Caco-2 (cell line): Measurements from ENCODE around the gene SLC22A16. TPM values are rescaled to one million over a fixed set of nuclear protein-coding genes. Genes with fewer than 3 reads are reported as not detected.
"Not testable (repeated sequence)": the region's sequence is repeated elsewhere in the genome, so short reads cannot be mapped to it uniquely, and the experiment has no call there.

ENCODE experiments used
- BruUV-seq: library from RNA; stranded (reverse); fragments of 400-500 nt; replicated peaks from 2 replicates; lab custom pipeline; 2021; lab: Mats Ljungman, UMichigan
- CTCF ChIA-PET: fragments of 300-600 bp; sonication (Branson Sonifier 250); formaldehyde crosslinking; loops from one replicate; lab custom pipeline; 2022; ENCODE audit warnings: antibody characterized with exemption; lab: Charles Lee
- POLR2A ChIA-PET: fragments of 300-600 bp; sonication (Branson Sonifier 250); formaldehyde crosslinking; loops from one replicate; lab custom pipeline; 2022; ENCODE audit warnings: antibody characterized with exemption; lab: Charles Lee
- DNase-seq, 2 experiments: peaks; one replicate each; pipeline versions ENCODE4 v3.0.0 to v3.0.0-alpha.2; 2020 to 2022
- H3K27me3 ChIP-seq: replicated peaks from 2 replicates; pipeline ENCODE4 v1.6.0; 2011; ENCODE audit warnings: low read length; ENCODE audit not compliant: control insufficient read depth, insufficient read depth
- H3K36me3 ChIP-seq: 2 replicates; pipeline ENCODE4 v1.5.1; 2011; ENCODE audit warnings: low read length; ENCODE audit not compliant: control insufficient read depth, insufficient read depth
- H3K4me1 ChIP-seq: fragments of 250-450 bp; sonication (Bioruptor Pico); 2 replicates; pipeline ENCODE4 v1.5.1; 2020; ENCODE audit warnings: mild to moderate bottlenecking
- H3K4me3 ChIP-seq: 2 replicates; pipeline ENCODE4 v1.5.1; 2011; ENCODE audit warnings: low read depth, mild to moderate bottlenecking, control low read depth, low read length
- H3K9me3 ChIP-seq: fragments of 250-450 bp; sonication (Bioruptor Pico); 2 replicates; pipeline ENCODE4 v1.5.1; 2020; ENCODE audit warnings: mild to moderate bottlenecking, moderate library complexity
- H3K27ac Mint-ChIP-seq: one replicate; pipeline ENCODE4 v1.8.0; 2022; ENCODE audit warnings: mixed read lengths; ENCODE audit not compliant: unreplicated experiment
- H3K27me3 Mint-ChIP-seq: one replicate; pipeline ENCODE4 v1.8.0; 2022; ENCODE audit warnings: mixed read lengths; ENCODE audit not compliant: insufficient read depth, unreplicated experiment
- H3K36me3 Mint-ChIP-seq: one replicate; pipeline ENCODE4 v1.8.0; 2022; ENCODE audit warnings: mild to moderate bottlenecking, mixed read lengths; ENCODE audit not compliant: insufficient read depth, unreplicated experiment
- H3K4me1 Mint-ChIP-seq: one replicate; pipeline ENCODE4 v1.8.0; 2022; ENCODE audit warnings: low read depth, mixed read lengths; ENCODE audit not compliant: unreplicated experiment
- H3K4me3 Mint-ChIP-seq: one replicate; pipeline ENCODE4 v1.8.0; 2022; ENCODE audit warnings: mild to moderate bottlenecking, moderate library complexity, mixed read lengths; ENCODE audit not compliant: unreplicated experiment
- H3K9me3 Mint-ChIP-seq: one replicate; pipeline ENCODE4 v1.8.0; 2022; ENCODE audit warnings: mixed read lengths; ENCODE audit not compliant: unreplicated experiment
- CTCF ChIP-seq, 2 experiments: fragments of 200-600 bp in 1 of 2; IDR thresholded peaks; 1 replicate in 1 of 2; 2 replicates in 1 of 2; pipeline versions ENCODE4 v1.5.1 to v1.8.0; 2011 to 2022; ENCODE audit warnings: antibody characterized with exemption in 1 of 2, control low read depth in 1 of 2, inconsistent platforms in 1 of 2, low read depth in 1 of 2, low read length in 1 of 2, mild to moderate bottlenecking in 1 of 2, moderate library complexity in 1 of 2; ENCODE audit not compliant: insufficient read depth in 1 of 2, severe bottlenecking in 1 of 2, unreplicated experiment in 1 of 2
- intact Hi-C: fragments of 100-400 bp; cut with micrococcal nuclease; formaldehyde crosslinking; loops from one replicate; pipeline ENCODE4 v1.10.0; 2022; ENCODE audit not compliant: unreplicated experiment
- total RNA-seq: library from RNA; stranded (reverse); gene quantifications from 2 replicates; pipeline ENCODE4 v1.2.3, GENCODE V29; 2022

SLC22A16 gene
- total RNA-seq, 1 experiment from 2014 or later: not detected

GRCh38 chr6:110457567-110458175, 18.7 kb downstream of the SLC22A16 start:
- H3K36me3 ChIP-seq, H3K4me1 ChIP-seq, CTCF ChIA-PET, H3K4me1 Mint-ChIP-seq, H3K4me3 Mint-ChIP-seq, H3K9me3 Mint-ChIP-seq, H3K27ac Mint-ChIP-seq, H3K36me3 Mint-ChIP-seq, H3K27me3 Mint-ChIP-seq, intact Hi-C loops, POLR2A ChIA-PET, H3K27me3 ChIP-seq, H3K9me3 ChIP-seq, BruUV-seq, H3K4me3 ChIP-seq: not testable (repeated sequence)
- TF ChIP-seq CTCF (IDR thresholded peaks at IDR 0.05; ENCODE audit: insufficient read depth in 1 of 2, low read depth in 1 of 2, low read length in 1 of 2, severe bottlenecking in 1 of 2, unreplicated experiment in 1 of 2): peak; percentile 25 to 40
- peak in 1 of 2 experiments; percentile 21 for DNase-seq

- CTCF ChIA-PET: no interaction called here
- BruUV-seq: no TSS peak
- Mint-ChIP-seq H3K27me3 (no peaks in the 10 kb centered on the region), H3K27ac (no peak overlapping the region), H3K9me3 (no peaks in the 10 kb centered on the region), H3K36me3 (no peaks in the 10 kb centered on the region), H3K4me3 (no peak overlapping the region), H3K4me1 (no peaks in the 10 kb centered on the region)
- H3K27me3 ChIP-seq: no peaks in the 10 kb centered on the region
- DNase-seq: no peak
- intact Hi-C loops: no loop called here
- no peak overlapping the region for H3K4me3 ChIP-seq
- peaks cover under 1% of the 10 kb centered on the region; the same call in 1 of the 2 replicates for H3K9me3 ChIP-seq
- no peaks in the 10 kb centered on the region for H3K36me3 ChIP-seq
- H3K4me1 ChIP-seq: no peaks in the 10 kb centered on the region
- POLR2A ChIA-PET: no interaction called here
- TF ChIP-seq CTCF (IDR thresholded peaks at IDR 0.05; ENCODE audit: insufficient read depth in 1 of 2, low read depth in 1 of 2, low read length in 1 of 2, severe bottlenecking in 1 of 2, unreplicated experiment in 1 of 2): no peak
These were observed 19.7 kb downstream of the SLC22A16 start for GRCh38 chr6:110456694-110457093.

GRCh38 chr6:110449541-110449895, 26.9 kb downstream of the SLC22A16 start:
- DNase-seq: no peak
- Mint-ChIP-seq H3K9me3 (no peaks in the 10 kb centered on the region), H3K27ac (no peak overlapping the region), H3K36me3 (no peaks in the 10 kb centered on the region), H3K4me3 (no peak overlapping the region), H3K4me1 (no peaks in the 10 kb centered on the region), H3K27me3 (peaks cover 4% of the 10 kb centered on the region)
- Histone ChIP-seq H3K4me1 (no peaks in the 10 kb centered on the region), H3K27me3 (no peaks in the 10 kb centered on the region; the same call in 1 of the 2 replicates), H3K9me3 (no peaks in the 10 kb centered on the region), H3K4me3 (no peak overlapping the region), H3K36me3 (no peaks in the 10 kb centered on the region)
- POLR2A ChIA-PET: no interaction called here
- CTCF ChIA-PET: no interaction called here
- intact Hi-C loops: no loop called here
- no peak for TF ChIP-seq CTCF (IDR thresholded peaks at IDR 0.05; ENCODE audit: insufficient read depth in 1 of 2, low read depth in 1 of 2, low read length in 1 of 2, severe bottlenecking in 1 of 2, unreplicated experiment in 1 of 2)
- no TSS peak for BruUV-seq
